Measurements from ENCODE around the gene PUS7.

The PUS7 gene

DNA sequence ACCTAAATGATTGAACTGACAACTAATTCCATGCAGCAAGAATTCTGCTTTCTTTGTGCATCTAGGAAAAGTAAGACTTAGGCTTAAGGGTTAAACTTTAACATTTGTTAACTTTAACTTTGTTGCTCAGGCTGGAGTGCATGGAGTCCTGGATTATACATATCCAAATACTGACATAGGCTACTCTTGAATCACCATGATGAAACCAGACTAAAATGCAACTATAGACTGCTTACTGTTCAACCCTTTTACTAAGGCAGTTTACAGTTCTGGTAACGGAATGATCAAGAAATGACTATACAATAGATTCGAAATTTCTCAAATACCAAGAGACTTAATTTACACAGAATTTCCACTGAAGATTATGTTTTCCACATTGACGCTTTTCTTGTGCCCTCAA lies 52.0 kb downstream of the PUS7 start:
- no peaks in the 10 kb centered on the region for H3K9me3 ChIP-seq (ENCODE audit: insufficient read depth, low read length)
- TF ChIP-seq EZH2phosphoT487 (conservative IDR thresholded peaks at IDR 0.05; ENCODE audit: low read length), result no peak
- TF ChIP-seq, protein P1, sequence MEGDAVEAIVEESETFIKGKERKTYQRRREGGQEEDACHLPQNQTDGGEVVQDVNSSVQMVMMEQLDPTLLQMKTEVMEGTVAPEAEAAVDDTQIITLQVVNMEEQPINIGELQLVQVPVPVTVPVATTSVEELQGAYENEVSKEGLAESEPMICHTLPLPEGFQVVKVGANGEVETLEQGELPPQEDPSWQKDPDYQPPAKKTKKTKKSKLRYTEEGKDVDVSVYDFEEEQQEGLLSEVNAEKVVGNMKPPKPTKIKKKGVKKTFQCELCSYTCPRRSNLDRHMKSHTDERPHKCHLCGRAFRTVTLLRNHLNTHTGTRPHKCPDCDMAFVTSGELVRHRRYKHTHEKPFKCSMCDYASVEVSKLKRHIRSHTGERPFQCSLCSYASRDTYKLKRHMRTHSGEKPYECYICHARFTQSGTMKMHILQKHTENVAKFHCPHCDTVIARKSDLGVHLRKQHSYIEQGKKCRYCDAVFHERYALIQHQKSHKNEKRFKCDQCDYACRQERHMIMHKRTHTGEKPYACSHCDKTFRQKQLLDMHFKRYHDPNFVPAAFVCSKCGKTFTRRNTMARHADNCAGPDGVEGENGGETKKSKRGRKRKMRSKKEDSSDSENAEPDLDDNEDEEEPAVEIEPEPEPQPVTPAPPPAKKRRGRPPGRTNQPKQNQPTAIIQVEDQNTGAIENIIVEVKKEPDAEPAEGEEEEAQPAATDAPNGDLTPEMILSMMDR (IDR thresholded peaks at IDR 0.05; ENCODE audit: insufficient read depth, low read length, poor library complexity, severe bottlenecking), result no peak
- no peaks in the 10 kb centered on the region for H3K79me2 ChIP-seq (ENCODE audit: insufficient read depth, low read length)
- no peak overlapping the region for H3K4me3 ChIP-seq (ENCODE audit: insufficient read depth, low read length, poor library complexity, severe bottlenecking)
- no peak overlapping the region for H3K9ac ChIP-seq (ENCODE audit: low read length)
- H3F3A ChIP-seq (ENCODE audit: insufficient read depth), result 0 out of 2 replicates have a peak, but pooled peaks cover 5% of the 10 kb centered on the region
- H3K27ac ChIP-seq (ENCODE audit: low read depth, low read length), result no peak overlapping the region
- no peaks in the 10 kb centered on the region for H4K20me1 ChIP-seq (ENCODE audit: low read depth, low read length)
- no peak overlapping the region for H3K4me2 ChIP-seq (ENCODE audit: low read depth, low read length, poor library complexity, severe bottlenecking)
- no peak overlapping the region for H2AFZ ChIP-seq (ENCODE audit: low read depth, low read length, severe bottlenecking)
- peaks cover 13% of the 10 kb centered on the region for H3K36me3 ChIP-seq (ENCODE audit: low read length)
- no peaks in the 10 kb centered on the region for H3K9me2 ChIP-seq (replicated peaks; ENCODE audit: insufficient read depth, low read length)
- H3K27me3 ChIP-seq (ENCODE audit: low read length), result no peaks in the 10 kb centered on the region

DNA sequence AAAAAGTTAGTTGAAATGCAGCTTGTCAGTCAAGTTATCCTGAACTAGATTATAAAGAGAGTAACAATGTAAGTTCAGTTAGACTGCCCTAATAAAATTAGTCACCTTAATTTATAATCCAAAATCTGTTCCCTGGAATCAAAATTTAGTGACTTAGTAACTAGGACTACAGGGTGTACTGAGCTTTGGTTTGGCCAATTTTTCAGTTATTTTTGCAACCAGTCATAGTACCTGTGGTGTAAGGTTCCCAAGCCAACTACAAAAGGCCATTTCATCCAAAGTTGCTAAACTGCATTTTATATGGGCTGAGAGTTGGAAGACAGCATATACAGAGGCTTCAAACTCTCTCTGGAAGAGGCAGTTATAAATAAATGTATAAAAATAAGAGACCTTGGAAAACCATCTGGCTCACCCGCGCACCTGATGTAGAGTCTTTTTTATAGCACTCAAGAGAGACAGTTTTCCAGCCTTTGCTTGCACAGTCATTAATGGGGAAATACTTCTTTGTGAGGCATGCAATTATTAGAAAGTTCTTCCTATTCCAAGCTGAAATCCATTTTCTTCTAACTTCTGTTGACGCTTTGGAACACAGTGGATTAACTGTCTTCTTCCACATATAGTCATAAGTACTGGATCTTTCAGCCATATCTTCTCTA lies 59.2 kb downstream of the PUS7 start:
- TF ChIP-seq, protein P1 (IDR thresholded peaks at IDR 0.05; ENCODE audit: insufficient read depth, low read length, poor library complexity, severe bottlenecking), result no peak
- TF ChIP-seq EZH2phosphoT487 (conservative IDR thresholded peaks at IDR 0.05; ENCODE audit: low read length), result no peak
- Histone ChIP-seq H3F3A (ENCODE audit: insufficient read depth) (0 out of 2 replicates have a peak, but pooled peaks cover 9% of the 10 kb centered on the region), H2AFZ (ENCODE audit: low read depth, low read length, severe bottlenecking) (no peak overlapping the region), H3K36me3 (ENCODE audit: low read length) (peaks cover 19% of the 10 kb centered on the region), H3K9ac (ENCODE audit: low read length) (no peak overlapping the region), H3K27ac (ENCODE audit: low read depth, low read length) (no peak overlapping the region), H3K9me2 (replicated peaks; ENCODE audit: insufficient read depth, low read length) (no peaks in the 10 kb centered on the region), H3K4me3 (ENCODE audit: insufficient read depth, low read length, poor library complexity, severe bottlenecking) (no peak overlapping the region), H3K4me2 (ENCODE audit: low read depth, low read length, poor library complexity, severe bottlenecking) (no peak overlapping the region), H4K20me1 (ENCODE audit: low read depth, low read length) (no peaks in the 10 kb centered on the region), H3K9me3 (ENCODE audit: insufficient read depth, low read length) (no peaks in the 10 kb centered on the region), H3K79me2 (ENCODE audit: insufficient read depth, low read length) (no peaks in the 10 kb centered on the region), H3K27me3 (ENCODE audit: low read length) (no peaks in the 10 kb centered on the region)

DNA sequence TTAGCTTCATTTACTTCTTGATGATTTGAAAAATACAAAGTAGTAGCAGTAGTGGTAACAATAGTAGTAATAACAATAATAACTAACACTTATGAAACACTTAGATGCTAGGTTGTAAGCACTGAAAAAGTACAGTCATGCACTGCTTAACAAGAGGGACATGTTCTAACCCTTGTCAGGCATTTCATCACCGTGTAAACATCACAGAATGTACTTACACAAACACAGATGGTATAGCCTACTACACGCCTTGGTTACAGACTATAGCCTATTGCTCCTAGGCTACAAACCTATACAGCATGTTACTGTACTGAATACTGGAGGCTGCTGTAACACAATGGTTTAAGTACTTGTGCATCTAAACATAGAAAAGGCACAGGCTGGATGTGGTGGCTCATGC lies 60.6 kb downstream of the PUS7 start:
- TF ChIP-seq EZH2phosphoT487 (conservative IDR thresholded peaks at IDR 0.05; ENCODE audit: low read length), result no peak
- TF ChIP-seq, protein P1 (IDR thresholded peaks at IDR 0.05; ENCODE audit: insufficient read depth, low read length, poor library complexity, severe bottlenecking), result no peak
- Histone ChIP-seq H3K4me3 (ENCODE audit: insufficient read depth, low read length, poor library complexity, severe bottlenecking) (no peak overlapping the region), H3K79me2 (ENCODE audit: insufficient read depth, low read length) (no peaks in the 10 kb centered on the region), H3K4me2 (ENCODE audit: low read depth, low read length, poor library complexity, severe bottlenecking) (no peak overlapping the region), H3K36me3 (ENCODE audit: low read length) (peaks cover 25% of the 10 kb centered on the region), H3K9me3 (ENCODE audit: insufficient read depth, low read length) (no peaks in the 10 kb centered on the region), H3K9me2 (replicated peaks; ENCODE audit: insufficient read depth, low read length) (no peaks in the 10 kb centered on the region), H3K27me3 (ENCODE audit: low read length) (no peaks in the 10 kb centered on the region), H4K20me1 (ENCODE audit: low read depth, low read length) (no peaks in the 10 kb centered on the region), H3K27ac (ENCODE audit: low read depth, low read length) (no peak overlapping the region), H3F3A (ENCODE audit: insufficient read depth) (0 out of 2 replicates have a peak, but pooled peaks cover 4% of the 10 kb centered on the region), H3K9ac (ENCODE audit: low read length) (no peak overlapping the region), H2AFZ (ENCODE audit: low read depth, low read length, severe bottlenecking) (no peak overlapping the region)

Data from SU-DHL-6 (cell line).